ENCODE results near the gene SRA1. TPM values are rescaled to one million over a fixed set of nuclear protein-coding genes. Genes with fewer than 3 reads are reported as not detected.

The SRA1 gene
- total RNA-seq, 2 experiments from 2014 or later: 18.8 to 24.5 TPM

DNA sequence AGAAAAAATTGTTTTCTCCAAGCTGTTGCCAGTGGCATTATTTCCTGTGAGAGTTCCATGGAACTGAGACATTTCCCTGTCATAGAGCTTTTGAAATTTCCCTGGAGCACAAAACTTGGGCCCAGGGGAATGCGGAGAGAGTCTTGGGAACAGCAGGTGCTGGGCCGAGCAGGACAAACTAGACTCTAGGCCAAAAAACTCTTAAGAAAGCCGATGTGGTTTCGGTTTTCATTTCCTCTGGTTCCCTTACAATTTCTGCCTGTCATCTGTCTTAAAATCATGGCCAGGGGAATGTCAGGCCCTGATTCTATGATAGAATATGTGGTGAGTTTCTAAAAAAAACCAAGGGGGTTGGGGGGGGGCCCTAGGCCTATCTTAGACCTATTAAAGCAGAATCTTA, 11.9 kb upstream of the SRA1 start:
- peaks cover 38% of the 10 kb centered on the region for H3K36me3 ChIP-seq (ENCODE audit: insufficient read depth, low read length)
- DNase-seq (ENCODE audit: low spot score): no peak
- H4K20me1 ChIP-seq (ENCODE audit: insufficient read depth, low read length): no peaks in the 10 kb centered on the region
- intact Hi-C loops (cut with micrococcal nuclease; ENCODE audit: unreplicated experiment): no loop called here
- POLR2A ChIA-PET: interaction anchor here (0.5 to 1.4 kb wide), 7 partner anchors 9 to 311 kb away, joined by 3 to 6 read pairs (median 3); partner anchors contain the start of gene PCDHA4
- CTCF ChIA-PET (ENCODE audit: unreplicated experiment): no interaction called here
- H3K9me3 ChIP-seq (ENCODE audit: low read length): no peaks in the 10 kb centered on the region
- peaks cover 17% of the 10 kb centered on the region for H3K79me2 ChIP-seq (ENCODE audit: insufficient read depth, low read depth, low read length)
- no peak overlapping the region for H3K4me2 ChIP-seq (ENCODE audit: low read length)
- H3K9me2 ChIP-seq (ENCODE audit: insufficient read depth, low read length): no peaks in the 10 kb centered on the region
- H2AFZ ChIP-seq (ENCODE audit: low read length): no peak overlapping the region
- no TSS peak for BruUV-seq (replicated peaks)
- H3K27ac ChIP-seq (ENCODE audit: low read depth, low read length, poor library complexity, severe bottlenecking): no peak overlapping the region
- H3K4me3 ChIP-seq (ENCODE audit: low read depth, low read length, poor library complexity, severe bottlenecking): no peak overlapping the region
- TF ChIP-seq, protein P1, sequence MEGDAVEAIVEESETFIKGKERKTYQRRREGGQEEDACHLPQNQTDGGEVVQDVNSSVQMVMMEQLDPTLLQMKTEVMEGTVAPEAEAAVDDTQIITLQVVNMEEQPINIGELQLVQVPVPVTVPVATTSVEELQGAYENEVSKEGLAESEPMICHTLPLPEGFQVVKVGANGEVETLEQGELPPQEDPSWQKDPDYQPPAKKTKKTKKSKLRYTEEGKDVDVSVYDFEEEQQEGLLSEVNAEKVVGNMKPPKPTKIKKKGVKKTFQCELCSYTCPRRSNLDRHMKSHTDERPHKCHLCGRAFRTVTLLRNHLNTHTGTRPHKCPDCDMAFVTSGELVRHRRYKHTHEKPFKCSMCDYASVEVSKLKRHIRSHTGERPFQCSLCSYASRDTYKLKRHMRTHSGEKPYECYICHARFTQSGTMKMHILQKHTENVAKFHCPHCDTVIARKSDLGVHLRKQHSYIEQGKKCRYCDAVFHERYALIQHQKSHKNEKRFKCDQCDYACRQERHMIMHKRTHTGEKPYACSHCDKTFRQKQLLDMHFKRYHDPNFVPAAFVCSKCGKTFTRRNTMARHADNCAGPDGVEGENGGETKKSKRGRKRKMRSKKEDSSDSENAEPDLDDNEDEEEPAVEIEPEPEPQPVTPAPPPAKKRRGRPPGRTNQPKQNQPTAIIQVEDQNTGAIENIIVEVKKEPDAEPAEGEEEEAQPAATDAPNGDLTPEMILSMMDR (conservative IDR thresholded peaks at IDR 0.05; ENCODE audit: low read length): no peak
- no peak for TF ChIP-seq EZH2phosphoT487 (IDR thresholded peaks at IDR 0.05; ENCODE audit: borderline replicate concordance, low read depth, low read length)
- peaks cover 13% of the 10 kb centered on the region for H3K4me1 ChIP-seq (ENCODE audit: insufficient read depth, low read length, poor library complexity, severe bottlenecking)

DNA sequence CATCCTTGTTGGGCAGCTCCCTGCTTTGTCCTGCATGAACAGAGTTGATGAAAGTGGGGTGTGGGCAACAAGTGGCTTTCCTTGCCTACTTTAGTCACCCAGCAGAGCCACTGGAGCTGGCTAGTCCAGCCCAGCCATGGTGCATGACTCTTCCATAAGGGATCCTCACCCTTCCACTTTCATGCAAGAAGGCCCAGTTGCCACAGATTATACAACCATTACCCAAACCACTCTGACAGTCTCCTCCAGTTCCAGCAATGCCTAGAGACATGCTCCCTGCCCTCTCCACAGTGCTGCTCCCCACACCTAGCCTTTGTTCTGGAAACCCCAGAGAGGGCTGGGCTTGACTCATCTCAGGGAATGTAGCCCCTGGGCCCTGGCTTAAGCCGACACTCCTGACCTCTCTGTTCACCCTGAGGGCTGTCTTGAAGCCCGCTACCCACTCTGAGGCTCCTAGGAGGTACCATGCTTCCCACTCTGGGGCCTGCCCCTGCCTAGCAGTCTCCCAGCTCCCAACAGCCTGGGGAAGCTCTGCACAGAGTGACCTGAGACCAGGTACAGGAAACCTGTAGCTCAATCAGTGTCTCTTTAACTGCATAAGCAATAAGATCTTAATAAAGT, 11.3 kb upstream of the SRA1 start:
- intact Hi-C loops (cut with micrococcal nuclease; ENCODE audit: unreplicated experiment): no loop called here
- TSS peak; percentile 41 for BruUV-seq (replicated peaks)
- TF ChIP-seq, protein P1 (conservative IDR thresholded peaks at IDR 0.05; ENCODE audit: low read length): no peak
- TF ChIP-seq EZH2phosphoT487 (IDR thresholded peaks at IDR 0.05; ENCODE audit: borderline replicate concordance, low read depth, low read length): no peak
- no peak overlapping the region for H2AFZ ChIP-seq (ENCODE audit: low read length)
- H3K27ac ChIP-seq (ENCODE audit: low read depth, low read length, poor library complexity, severe bottlenecking): no peak overlapping the region
- H3K4me3 ChIP-seq (ENCODE audit: low read depth, low read length, poor library complexity, severe bottlenecking): no peak overlapping the region
- peaks cover 38% of the 10 kb centered on the region for H3K36me3 ChIP-seq (ENCODE audit: insufficient read depth, low read length)
- H3K4me2 ChIP-seq (ENCODE audit: low read length): no peak overlapping the region
- peaks cover 17% of the 10 kb centered on the region for H3K79me2 ChIP-seq (ENCODE audit: insufficient read depth, low read depth, low read length)
- ChIA-PET CTCF (ENCODE audit: unreplicated experiment) (no interaction called here), POLR2A (interaction anchor here (0.5 to 1.2 kb wide), 4 partner anchors 9 to 311 kb away, joined by 3 to 6 read pairs (median 4); no protein-coding TSS in a partner anchor)
- H4K20me1 ChIP-seq (ENCODE audit: insufficient read depth, low read length): no peaks in the 10 kb centered on the region
- H3K4me1 ChIP-seq (ENCODE audit: insufficient read depth, low read length, poor library complexity, severe bottlenecking): peaks cover 19% of the 10 kb centered on the region
- H3K9me3 ChIP-seq (ENCODE audit: low read length): no peaks in the 10 kb centered on the region
- no peak for DNase-seq (ENCODE audit: low spot score)
- H3K9me2 ChIP-seq (ENCODE audit: insufficient read depth, low read length): no peaks in the 10 kb centered on the region

DNA sequence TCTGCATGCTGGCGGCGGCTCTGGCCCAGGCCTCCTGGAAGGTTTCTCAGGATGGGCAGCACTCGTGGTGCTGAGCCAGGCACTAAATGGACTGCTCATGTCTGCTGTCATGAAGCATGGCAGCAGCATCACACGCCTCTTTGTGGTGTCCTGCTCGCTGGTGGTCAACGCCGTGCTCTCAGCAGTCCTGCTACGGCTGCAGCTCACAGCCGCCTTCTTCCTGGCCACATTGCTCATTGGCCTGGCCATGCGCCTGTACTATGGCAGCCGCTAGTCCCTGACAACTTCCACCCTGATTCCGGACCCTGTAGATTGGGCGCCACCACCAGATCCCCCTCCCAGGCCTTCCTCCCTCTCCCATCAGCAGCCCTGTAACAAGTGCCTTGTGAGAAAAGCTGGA, 10.6 kb upstream of the SRA1 start:
- no peak overlapping the region for H2AFZ ChIP-seq (ENCODE audit: low read length)
- H3K4me3 ChIP-seq (ENCODE audit: low read depth, low read length, poor library complexity, severe bottlenecking): no peak overlapping the region
- no peak for DNase-seq (ENCODE audit: low spot score)
- H3K4me1 ChIP-seq (ENCODE audit: insufficient read depth, low read length, poor library complexity, severe bottlenecking): peaks cover 25% of the 10 kb centered on the region
- H3K9me3 ChIP-seq (ENCODE audit: low read length): no peaks in the 10 kb centered on the region
- BruUV-seq (replicated peaks): no TSS peak
- ChIA-PET CTCF (ENCODE audit: unreplicated experiment) (no interaction called here), POLR2A (interaction anchor here (0.6 kb wide), 1 partner anchor 49 kb away, joined by 3 read pairs; no protein-coding TSS in a partner anchor)
- no peaks in the 10 kb centered on the region for H4K20me1 ChIP-seq (ENCODE audit: insufficient read depth, low read length)
- no peak overlapping the region for H3K27ac ChIP-seq (ENCODE audit: low read depth, low read length, poor library complexity, severe bottlenecking)
- peaks cover 38% of the 10 kb centered on the region for H3K36me3 ChIP-seq (ENCODE audit: insufficient read depth, low read length)
- no peak for TF ChIP-seq EZH2phosphoT487 (IDR thresholded peaks at IDR 0.05; ENCODE audit: borderline replicate concordance, low read depth, low read length)
- TF ChIP-seq, protein P1 (conservative IDR thresholded peaks at IDR 0.05; ENCODE audit: low read length): no peak
- no peak overlapping the region for H3K4me2 ChIP-seq (ENCODE audit: low read length)
- intact Hi-C loops (cut with micrococcal nuclease; ENCODE audit: unreplicated experiment): no loop called here
- H3K79me2 ChIP-seq (ENCODE audit: insufficient read depth, low read depth, low read length): peaks cover 17% of the 10 kb centered on the region
- H3K9me2 ChIP-seq (ENCODE audit: insufficient read depth, low read length): no peaks in the 10 kb centered on the region
